Parathyroid adenoma (tissue), 2 donors: ENCODE results near the gene ROCK1.

Experiments used
- H2AFZ ChIP-seq: fragments of 300-600 bp; sonication (generic); one replicate; pipeline ENCODE4 v1.7.0; 2017; ENCODE audit warnings: antibody characterized with exemption, mild to moderate bottlenecking
- H3K27ac ChIP-seq: fragments of 300-600 bp; sonication (generic); one replicate; pipeline ENCODE4 v1.7.0; 2017
- H3K27me3 ChIP-seq: fragments of 300-600 bp; sonication (generic); one replicate; pipeline ENCODE4 v1.7.0; 2017; ENCODE audit warnings: low read length; ENCODE audit not compliant: control insufficient read depth, insufficient read depth
- H3K36me3 ChIP-seq: fragments of 300-600 bp; sonication (generic); one replicate; pipeline ENCODE4 v1.7.0; 2017; ENCODE audit warnings: low read length; ENCODE audit not compliant: control insufficient read depth, insufficient read depth
- H3K4me1 ChIP-seq: fragments of 300-600 bp; sonication (generic); one replicate; pipeline ENCODE4 v1.7.0; 2017; ENCODE audit warnings: control low read depth
- H3K4me2 ChIP-seq: fragments of 300-600 bp; sonication (generic); one replicate; pipeline ENCODE4 v1.7.0; 2017; ENCODE audit warnings: low read length
- H3K4me3 ChIP-seq: fragments of 300-600 bp; sonication (generic); one replicate; pipeline ENCODE4 v1.7.0; 2017; ENCODE audit warnings: low read depth, low read length
- H3K79me2 ChIP-seq: fragments of 300-600 bp; sonication (generic); one replicate; pipeline ENCODE4 v1.7.0; 2017; ENCODE audit warnings: control low read depth
- H3K9ac ChIP-seq: fragments of 300-600 bp; sonication (generic); one replicate; pipeline ENCODE4 v1.7.0; 2017; ENCODE audit warnings: mild to moderate bottlenecking
- H3K9me3 ChIP-seq: fragments of 300-600 bp; sonication (generic); one replicate; pipeline ENCODE4 v1.7.0; 2017; ENCODE audit warnings: low read length; ENCODE audit not compliant: control insufficient read depth
- CTCF ChIP-seq: fragments of 300-600 bp; sonication (generic); IDR thresholded peaks from one replicate; pipeline ENCODE4 v1.7.0; 2017; ENCODE audit warnings: antibody characterized with exemption, mild to moderate bottlenecking
- donor health status: primary hyperparathyroidism.

The ROCK1 gene

GRCh38 chr18:21129566-21130216 lies 18.1 kb upstream of the ROCK1 start:
- Histone ChIP-seq H3K4me3 (no peak overlapping the region), H3K27me3 (no peaks in the 10 kb centered on the region), H3K36me3 (no peaks in the 10 kb centered on the region), H3K4me2 (no peak overlapping the region), H3K9me3 (no peaks in the 10 kb centered on the region), H3K4me1 (no peaks in the 10 kb centered on the region), H3K27ac (no peak overlapping the region), H2AFZ (no peak overlapping the region), H3K79me2 (no peaks in the 10 kb centered on the region), H3K9ac (no peak overlapping the region)
- TF ChIP-seq CTCF = no peak

GRCh38 chr18:21123290-21123926 lies 11.8 kb upstream of the ROCK1 start:
- H3K9me3 ChIP-seq = no peaks in the 10 kb centered on the region
- no peak overlapping the region for H3K27ac ChIP-seq
- no peaks in the 10 kb centered on the region for H3K4me1 ChIP-seq
- H3K36me3 ChIP-seq = no peaks in the 10 kb centered on the region
- no peak overlapping the region for H3K4me3 ChIP-seq
- no peak overlapping the region for H3K9ac ChIP-seq
- no peaks in the 10 kb centered on the region for H3K79me2 ChIP-seq
- no peak overlapping the region for H3K4me2 ChIP-seq
- H2AFZ ChIP-seq = no peak overlapping the region
- H3K27me3 ChIP-seq = no peaks in the 10 kb centered on the region
- no peak for TF ChIP-seq CTCF

GRCh38 chr18:21118806-21119205 lies 7.2 kb upstream of the ROCK1 start:
- Histone ChIP-seq H3K27me3 (no peaks in the 10 kb centered on the region), H2AFZ (no peak overlapping the region), H3K9ac (no peak overlapping the region), H3K27ac (no peak overlapping the region), H3K9me3 (no peaks in the 10 kb centered on the region), H3K36me3 (no peaks in the 10 kb centered on the region), H3K4me3 (no peak overlapping the region), H3K4me2 (no peak overlapping the region), H3K79me2 (no peaks in the 10 kb centered on the region), H3K4me1 (no peaks in the 10 kb centered on the region)
- TF ChIP-seq CTCF = no peak

- H3K36me3 ChIP-seq = no peaks in the 10 kb centered on the region
- no peak overlapping the region for H3K4me3 ChIP-seq
- no peaks in the 10 kb centered on the region for H3K79me2 ChIP-seq
- H3K4me1 ChIP-seq = no peaks in the 10 kb centered on the region
- no peak overlapping the region for H2AFZ ChIP-seq
- TF ChIP-seq CTCF = no peak
- peak overlapping the region; percentile 17 for H3K27ac ChIP-seq
- no peak overlapping the region for H3K9ac ChIP-seq
- H3K4me2 ChIP-seq = no peak overlapping the region
- H3K9me3 ChIP-seq = no peaks in the 10 kb centered on the region
- H3K27me3 ChIP-seq = no peaks in the 10 kb centered on the region
Observed at GRCh38 chr18:21117409-21118131, 6.0 kb upstream of the ROCK1 start.
